Loucy (cell line): Measurements from ENCODE around the gene C17orf107.

Source experiments
- H2AFZ ChIP-seq: fragments of 200-600 bp; sonication (generic); 2 replicates; pipeline ENCODE4 v1.6.0; 2016; ENCODE audit warnings: antibody characterized with exemption, mild to moderate bottlenecking, low read length, moderate library complexity
- H3F3A ChIP-seq: fragments of 200-600 bp; 2 replicates; pipeline ENCODE4 v1.6.0; 2016; ENCODE audit warnings: antibody characterized with exemption, low read depth, mild to moderate bottlenecking
- H3K27me3 ChIP-seq: fragments of 200-600 bp; sonication (generic); 2 replicates; pipeline ENCODE4 v1.6.1; 2014; ENCODE audit warnings: low read length, mild to moderate bottlenecking; ENCODE audit not compliant: insufficient read depth, poor library complexity, severe bottlenecking
- H3K36me3 ChIP-seq: fragments of 200-600 bp; sonication (generic); 2 replicates; pipeline ENCODE4 v1.6.1; 2016; ENCODE audit warnings: low read length; ENCODE audit not compliant: insufficient read depth
- H3K4me1 ChIP-seq: fragments of 200-600 bp; sonication (generic); 2 replicates; pipeline ENCODE4 v1.5.1; 2014; ENCODE audit warnings: low read length, mild to moderate bottlenecking; ENCODE audit not compliant: insufficient read depth, poor library complexity, severe bottlenecking
- H3K4me2 ChIP-seq: fragments of 200-600 bp; sonication (generic); 2 replicates; pipeline ENCODE4 v1.6.0; 2014; ENCODE audit warnings: antibody characterized with exemption, low read length, low read depth, mild to moderate bottlenecking; ENCODE audit not compliant: poor library complexity, severe bottlenecking
- H3K4me3 ChIP-seq: fragments of 200-600 bp; sonication (generic); 2 replicates; pipeline ENCODE4 v1.5.1; 2014; ENCODE audit warnings: low read length, mild to moderate bottlenecking, mixed read lengths; ENCODE audit not compliant: poor library complexity, severe bottlenecking
- H3K79me2 ChIP-seq: fragments of 200-600 bp; sonication (generic); 2 replicates; pipeline ENCODE4 v1.6.1; 2014; ENCODE audit warnings: low read length; ENCODE audit not compliant: insufficient read depth
- H3K9ac ChIP-seq: fragments of 200-600 bp; sonication (generic); 2 replicates; pipeline ENCODE4 v1.6.0; 2014; ENCODE audit warnings: mild to moderate bottlenecking, low read depth, low read length, moderate library complexity; ENCODE audit not compliant: poor library complexity, severe bottlenecking
- H3K9me2 ChIP-seq: fragments of 200-600 bp; sonication (generic); replicated peaks from 2 replicates; pipeline ENCODE4 v1.6.1; 2016; ENCODE audit warnings: low read depth, low read length, mixed read lengths
- H3K9me3 ChIP-seq: fragments of 200-600 bp; sonication (generic); 2 replicates; pipeline ENCODE4 v1.6.1; 2014; ENCODE audit warnings: mild to moderate bottlenecking, antibody characterized with exemption, low read length, low read depth; ENCODE audit not compliant: insufficient read depth
- H4K20me1 ChIP-seq: fragments of 200-600 bp; sonication (generic); 2 replicates; pipeline ENCODE4 v1.6.0; 2014; ENCODE audit warnings: antibody characterized with exemption, low read length, mild to moderate bottlenecking; ENCODE audit not compliant: insufficient read depth, poor library complexity, severe bottlenecking
- CTCF ChIP-seq: fragments of 200-600 bp; sonication (generic); conservative IDR thresholded peaks from 2 replicates; pipeline ENCODE4 v1.5.1; 2014; ENCODE audit warnings: mild to moderate bottlenecking, antibody characterized with exemption, low read length
- EZH2phosphoT487 ChIP-seq: fragments of 200-600 bp; IDR thresholded peaks from 2 replicates; pipeline ENCODE4 v1.6.1; 2018; ENCODE audit warnings: antibody characterized with exemption, mild to moderate bottlenecking, moderate library complexity, borderline replicate concordance

Gene C17orf107

DNA sequence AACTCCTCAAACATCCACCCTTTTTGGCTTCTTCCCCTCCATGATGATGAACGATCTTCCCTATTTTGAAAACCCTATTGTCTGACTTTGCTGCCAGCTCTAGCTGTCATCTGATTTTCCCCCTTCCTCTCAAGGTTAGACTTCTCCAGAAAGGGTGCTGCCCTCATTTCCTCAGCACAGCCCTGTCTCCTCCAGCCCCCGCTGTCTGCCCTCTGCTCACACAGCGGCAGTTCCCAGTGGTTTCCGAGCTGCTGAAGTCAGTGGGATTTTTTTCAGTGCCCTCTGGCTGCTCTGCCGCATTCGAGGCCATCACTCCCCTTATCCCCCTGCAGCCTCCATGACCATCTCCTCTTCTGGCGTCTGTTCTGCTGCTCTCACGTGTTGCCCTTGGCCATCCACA is 26.6 kb upstream of the C17orf107 start:
- TF ChIP-seq CTCF: no peak
- TF ChIP-seq EZH2phosphoT487: no peak
- Histone ChIP-seq H3K9ac (no peak overlapping the region), H2AFZ (no peak overlapping the region), H3K4me3 (no peak overlapping the region), H3F3A (no peaks in the 10 kb centered on the region), H3K4me1 (no peaks in the 10 kb centered on the region), H3K36me3 (no peaks in the 10 kb centered on the region), H3K79me2 (no peaks in the 10 kb centered on the region), H4K20me1 (no peaks in the 10 kb centered on the region), H3K4me2 (no peak overlapping the region), H3K27me3 (no peaks in the 10 kb centered on the region), H3K9me3 (no peaks in the 10 kb centered on the region), H3K9me2 (no peaks in the 10 kb centered on the region)

- Histone ChIP-seq H3K4me1 (no peaks in the 10 kb centered on the region), H3K9ac (no peak overlapping the region), H4K20me1 (no peaks in the 10 kb centered on the region), H3F3A (no peaks in the 10 kb centered on the region), H2AFZ (no peak overlapping the region), H3K27me3 (no peaks in the 10 kb centered on the region), H3K4me2 (no peak overlapping the region), H3K4me3 (no peak overlapping the region), H3K9me2 (no peaks in the 10 kb centered on the region), H3K79me2 (no peaks in the 10 kb centered on the region), H3K36me3 (peaks cover 19% of the 10 kb centered on the region; the same call in 1 of the 2 replicates), H3K9me3 (no peaks in the 10 kb centered on the region)
- TF ChIP-seq CTCF (no peak), EZH2phosphoT487 (no peak)
Measured at GRCh38 chr17:4877089-4877488, 22.2 kb upstream of the C17orf107 start.

- TF ChIP-seq EZH2phosphoT487 (no peak), CTCF (no peak)
- Histone ChIP-seq H3K9ac (no peak overlapping the region), H3K4me1 (no peaks in the 10 kb centered on the region), H3K36me3 (peaks cover 26% of the 10 kb centered on the region; the same call in 1 of the 2 replicates), H3K27me3 (no peaks in the 10 kb centered on the region), H3K9me2 (no peaks in the 10 kb centered on the region), H3K79me2 (no peaks in the 10 kb centered on the region), H3K9me3 (no peaks in the 10 kb centered on the region), H4K20me1 (no peaks in the 10 kb centered on the region), H3F3A (no peaks in the 10 kb centered on the region), H3K4me2 (no peak overlapping the region), H3K4me3 (no peak overlapping the region), H2AFZ (no peak overlapping the region)
Measured at GRCh38 chr17:4879601-4880000, 19.7 kb upstream of the C17orf107 start.
